Right lobe of liver (tissue), 6 donors: ENCODE measurements around the gene NUP35. TPM values are rescaled to one million over a fixed set of nuclear protein-coding genes. Genes with fewer than 3 reads are reported as not detected.
"Not testable (repeated sequence)": the region's sequence is repeated elsewhere in the genome, so short reads cannot be mapped to it uniquely, and the experiment has no call there.

Source experiments
- ATAC-seq, 4 donors: fragments of 200-7000 bp; cut with Tn5 transposase; one replicate each; pipeline ENCODE4 v1.9.1; 2020; ENCODE audit warnings: mild to moderate bottlenecking in 4 of 4, moderate library complexity in 4 of 4
- DNase-seq, 3 donors: peaks; one replicate each; pipeline ENCODE4 v3.0.0-alpha.2; 2020
- H3K27ac ChIP-seq, 3 donors: fragments of 200-600 bp; one replicate each; pipeline ENCODE4 v1.8.0; 2022
- H3K27me3 ChIP-seq, 2 donors: fragments of 200-600 bp; one replicate each; pipeline ENCODE4 v1.8.0; 2022
- H3K36me3 ChIP-seq, 4 donors: fragments of 200-600 bp; sonication (generic) in 1 of 4; one replicate each; pipeline versions ENCODE4 v1.5.1 to v1.8.0; 2017 to 2022; ENCODE audit warnings: control low read depth in 1 of 4
- H3K4me1 ChIP-seq, 4 donors: fragments of 200-600 bp; sonication (generic) in 1 of 4; one replicate each; pipeline versions ENCODE4 v1.5.1 to v1.8.0; 2017 to 2022; ENCODE audit warnings: control low read depth in 1 of 4
- H3K4me3 ChIP-seq, 3 donors: fragments of 200-600 bp; one replicate each; pipeline ENCODE4 v1.8.0; 2022
- H3K9me3 ChIP-seq, 4 donors: fragments of 200-600 bp; sonication (generic) in 1 of 4; one replicate each; pipeline versions ENCODE4 v1.5.1 to v1.8.0; 2017 to 2022; ENCODE audit warnings: control low read depth in 1 of 4
- CTCF ChIP-seq, 4 donors: fragments of 200-600 bp in 3 of 4; fragments of 450-650 bp in 1 of 4; IDR thresholded peaks; one replicate each; pipeline versions ENCODE4 v1.5.1 to v1.8.0; 2016 to 2022; ENCODE audit warnings: antibody characterized with exemption in 4 of 4, mild to moderate bottlenecking in 2 of 4
- POLR2A ChIP-seq: fragments of 450-650 bp; IDR thresholded peaks from one replicate; pipeline ENCODE4 v1.6.1; 2017; ENCODE audit warnings: antibody characterized with exemption, mild to moderate bottlenecking
- WGBS: methylation state at CpG from one replicate; pipeline ENCODE4 v1.1.6; 2018; ENCODE audit warnings: low coverage, low lambda C conversion rate; ENCODE audit not compliant: insufficient coverage; ENCODE audit errors: missing lambda C conversion rate; 5-methylcytosine and 5-hydroxymethylcytosine counted together
- intact Hi-C, 2 donors: fragments of 100-400 bp; cut with DNase I; formaldehyde crosslinking; loops; one replicate each; pipeline versions ENCODE4 v1.11.2 to v1.14.1; 2022
- total RNA-seq, 6 experiments: library from RNA; depleted of rRNA in 2 of 6; stranded (reverse); fragments of >200 nt in 2 of 6; fragmentation: NEBNext Ultra II Directional in 3 of 6; extraction: Animal tissue kit (Norgen Biotek cat#: 25700) in 3 of 6; gene quantifications; one replicate each; pipeline versions ENCODE4 v1.1.0 to v1.2.4, GENCODE V29; 2016 to 2023
- donor health status: DM: no; HTN: yes; CAD: no.
- donor health status: DM: no; HTN: no; CAD: no.
- donor health status: DM: no; HTN: no; CAD: no.
- donor health status: DM: no; HTN: yes; CAD: no.
- donor health status: DM: no; HTN: yes; CAD: no.

NUP35 gene
- total RNA-seq, 6 experiments from 2014 or later: 8.7 to 12.9 (median 11.2) TPM

GRCh38 chr2:183148955-183149354 is 24.7 kb downstream of the NUP35 start:
- intact Hi-C loops: no loop called here
- no peak overlapping the region for H3K27ac ChIP-seq
- peaks cover 0 to 4% (median 2%) of the 10 kb centered on the region in 4 donors for H3K36me3 ChIP-seq
- DNase-seq (no peak), ATAC-seq (no peak)
- no peaks in the 10 kb centered on the region for H3K27me3 ChIP-seq
- TF ChIP-seq POLR2A: no peak
- TF ChIP-seq CTCF (IDR thresholded peaks at IDR 0.05): no peak
- no peaks in the 10 kb centered on the region for H3K4me1 ChIP-seq
- no peaks in the 10 kb centered on the region for H3K9me3 ChIP-seq
- H3K4me3 ChIP-seq: no peak overlapping the region
- WGBS: 92% methylated on average over 1 of the region's 1 CpG

- Histone ChIP-seq H3K4me3 (no peak overlapping the region), H3K9me3 (no peaks in the 10 kb centered on the region), H3K27ac (no peak overlapping the region), H3K36me3 (peaks cover 0 to 3% (median 1%) of the 10 kb centered on the region in 4 donors), H3K27me3 (no peaks in the 10 kb centered on the region), H3K4me1 (no peaks in the 10 kb centered on the region)
- TF ChIP-seq CTCF (IDR thresholded peaks at IDR 0.05) (no peak), POLR2A (no peak)
- 88% methylated on average over 2 of the region's 2 CpGs for WGBS
- intact Hi-C loops: no loop called here
- ATAC-seq: no peak
- no peak for DNase-seq
Measured at GRCh38 chr2:183149489-183149888, 25.2 kb downstream of the NUP35 start.

- 94% methylated on average over 3 of the region's 3 CpGs for WGBS
- intact Hi-C loops, H3K27me3 ChIP-seq, H3K27ac ChIP-seq, ATAC-seq, H3K4me3 ChIP-seq, DNase-seq, H3K4me1 ChIP-seq, H3K9me3 ChIP-seq, H3K36me3 ChIP-seq: not testable (repeated sequence)
Measured at GRCh38 chr2:183152280-183152679, 28.0 kb downstream of the NUP35 start.

- Histone ChIP-seq H3K4me1 (no peaks in the 10 kb centered on the region), H3K36me3 (peaks cover 0 to 5% (median 1%) of the 10 kb centered on the region in 4 donors), H3K4me3 (no peak overlapping the region), H3K9me3 (no peaks in the 10 kb centered on the region), H3K27me3 (no peaks in the 10 kb centered on the region), H3K27ac (no peak overlapping the region)
- TF ChIP-seq POLR2A (no peak), CTCF (IDR thresholded peaks at IDR 0.05) (no peak)
- DNase-seq: no peak
- intact Hi-C loops: no loop called here
- no peak for ATAC-seq
- WGBS: 96% methylated on average over 3 of the region's 3 CpGs
Measured at GRCh38 chr2:183153967-183154366, 29.7 kb downstream of the NUP35 start.

GRCh38 chr2:183154772-183155171 is 30.5 kb downstream of the NUP35 start:
- WGBS: 62% methylated on average over 4 of the region's 4 CpGs
- H3K9me3 ChIP-seq, H3K27me3 ChIP-seq, intact Hi-C loops, H3K27ac ChIP-seq, ATAC-seq, H3K4me3 ChIP-seq, H3K4me1 ChIP-seq, DNase-seq, H3K36me3 ChIP-seq: not testable (repeated sequence)

- no peaks in the 10 kb centered on the region for H3K27me3 ChIP-seq
- 76% methylated on average over 4 of the region's 4 CpGs for WGBS
- H3K4me3 ChIP-seq: no peak overlapping the region
- ATAC-seq: no peak
- no peak overlapping the region for H3K27ac ChIP-seq
- DNase-seq: no peak
- no peaks in the 10 kb centered on the region for H3K4me1 ChIP-seq
- H3K36me3 ChIP-seq: peaks cover 0 to 19% (median 6%) of the 10 kb centered on the region in 4 donors
- no peak for TF ChIP-seq POLR2A
- no peak for TF ChIP-seq CTCF (IDR thresholded peaks at IDR 0.05)
- intact Hi-C loops: no loop called here
- no peaks in the 10 kb centered on the region for H3K9me3 ChIP-seq
Measured at GRCh38 chr2:183157131-183157530, 32.9 kb downstream of the NUP35 start.
